GM12892 (cell line): ENCODE measurements around the gene MUC13.

Experiments
- DNase-seq: peaks from one replicate; pipeline ENCODE4 v3.0.0; 2011; ENCODE audit not compliant: insufficient read length
- FAIRE-seq: peaks from 2 replicates; lab custom pipeline; 2011; peaks lifted over from hg19 to GRCh38; lab: Jason Lieb, UNC
- POLR2A ChIP-seq: IDR thresholded peaks from 2 replicates; pipeline ENCODE4 v1.6.1; 2011; ENCODE audit warnings: low read depth, low read length, control low read depth
- POLR2AphosphoS5 ChIP-seq: IDR thresholded peaks from 2 replicates; pipeline ENCODE4 v1.6.1; 2011; ENCODE audit warnings: low read depth, low read length, control low read depth
- TAF1 ChIP-seq: IDR thresholded peaks from 2 replicates; pipeline ENCODE4 v1.6.1; 2011; ENCODE audit warnings: low read depth, mild to moderate bottlenecking, control low read depth, low read length, borderline replicate concordance

MUC13 gene

DNA sequence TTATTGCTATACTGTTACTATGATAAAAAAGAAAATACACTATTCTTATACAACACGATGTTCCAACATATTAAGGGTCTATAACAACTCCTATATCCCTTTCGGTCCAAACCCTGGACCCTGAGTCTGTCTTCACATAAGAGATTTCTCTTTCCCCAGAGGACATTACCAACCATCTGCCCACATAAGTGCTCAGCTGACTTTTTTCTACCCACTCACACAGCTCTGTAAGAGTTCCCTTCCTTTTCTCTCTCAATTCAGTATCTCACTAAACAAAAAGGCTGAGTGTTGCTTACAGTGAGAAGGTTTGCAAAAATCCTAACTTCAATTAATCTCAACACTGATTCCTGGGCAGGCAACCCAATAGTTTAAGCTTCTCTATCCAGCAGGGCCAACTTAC, 77.9 kb downstream of the MUC13 start:
- FAIRE-seq (no peak), DNase-seq (no peak)
- TF ChIP-seq POLR2AphosphoS5 = no peak
- TF ChIP-seq TAF1 = no peak
- TF ChIP-seq POLR2A = no peak
